H1 (cell line): ENCODE data around the gene RASGRF1.

Source experiments
- ASH2L ChIP-seq: fragments of 200-600, 300-600 bp; sonication (generic); IDR thresholded peaks from one replicate; pipeline ENCODE4 v1.7.1; 2017; ENCODE audit warnings: low read length
- ATF3 ChIP-seq: IDR thresholded peaks from 2 replicates; pipeline ENCODE4 v1.6.1; 2011; ENCODE audit warnings: low read depth, mild to moderate bottlenecking, low read length; ENCODE audit not compliant: insufficient read depth
- CBX5 ChIP-seq: fragments of 300-800, 300-1000 bp; sonication (generic); IDR thresholded peaks from 2 replicates; pipeline ENCODE4 v1.7.1; 2016; ENCODE audit warnings: antibody characterized with exemption, low read length, low read depth
- KDM5A ChIP-seq: fragments of 200-600 bp; IDR thresholded peaks from 2 replicates; pipeline ENCODE4 v1.7.1; 2012; ENCODE audit warnings: mild to moderate bottlenecking, low read length, inconsistent platforms, mixed read lengths
- PHF8 ChIP-seq: fragments of 200-600 bp; sonication (generic); conservative IDR thresholded peaks from 2 replicates; pipeline ENCODE4 v1.7.1; 2012; ENCODE audit warnings: low read depth, mild to moderate bottlenecking, inconsistent platforms, low read length, moderate library complexity
- YY1 ChIP-seq: IDR thresholded peaks from 2 replicates; pipeline ENCODE4 v1.6.1; 2011; ENCODE audit warnings: low read depth, mild to moderate bottlenecking, low read length

GRCh38 chr15:78922527-78922926, 168.1 kb downstream of the RASGRF1 start:
- no peak for TF ChIP-seq YY1
- TF ChIP-seq KDM5A = no peak
- no peak for TF ChIP-seq ATF3
- no peak for TF ChIP-seq ASH2L
- TF ChIP-seq CBX5 = no peak
- no peak for TF ChIP-seq PHF8
